HTERT RPE-1 (cell line): Measurements from ENCODE around the gene ZNF101.

Experiments
- in situ Hi-C: fragments of 300-500 bp; cut with MboI; formaldehyde crosslinking; loops from 4 replicates; pipeline ENCODE4 v1.14.3; 2020; ENCODE audit warnings: low sequenced_read_pairs

ZNF101 gene

GRCh38 chr19:19637523-19638251 lies 31.0 kb upstream of the ZNF101 start:
- in situ Hi-C loops: no loop called here

DNA sequence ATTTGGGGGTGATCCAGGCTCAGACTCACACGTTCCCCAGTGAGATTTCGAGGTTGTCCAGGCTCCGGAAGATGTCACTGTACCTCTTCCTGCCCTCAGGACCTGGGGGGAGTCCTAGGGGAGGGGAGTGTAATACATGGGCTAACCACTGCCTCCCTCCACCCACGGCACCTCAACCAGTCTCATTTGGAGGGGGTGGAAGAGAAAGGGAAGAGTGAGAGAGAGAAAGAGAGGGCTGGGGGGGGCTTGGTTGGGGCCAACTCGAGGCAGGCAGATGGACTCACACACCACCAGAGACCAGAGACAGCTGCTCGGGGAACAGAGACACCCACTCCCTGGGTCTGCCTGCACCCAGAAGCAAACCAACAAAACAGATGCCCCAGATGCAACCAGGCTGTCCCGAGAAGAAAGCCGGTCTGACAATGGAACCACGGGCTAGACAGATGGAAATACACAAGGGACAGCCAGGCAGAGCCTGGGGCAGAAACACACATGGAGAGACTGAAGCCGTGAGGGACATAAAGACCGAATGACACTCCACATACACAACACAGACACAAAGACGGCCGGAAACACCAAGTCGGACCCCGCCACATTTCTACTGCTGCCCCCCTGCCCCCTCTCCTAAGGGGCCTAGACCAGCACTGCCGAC lies 26.0 kb upstream of the ZNF101 start:
- in situ Hi-C loops: no loop called here

DNA sequence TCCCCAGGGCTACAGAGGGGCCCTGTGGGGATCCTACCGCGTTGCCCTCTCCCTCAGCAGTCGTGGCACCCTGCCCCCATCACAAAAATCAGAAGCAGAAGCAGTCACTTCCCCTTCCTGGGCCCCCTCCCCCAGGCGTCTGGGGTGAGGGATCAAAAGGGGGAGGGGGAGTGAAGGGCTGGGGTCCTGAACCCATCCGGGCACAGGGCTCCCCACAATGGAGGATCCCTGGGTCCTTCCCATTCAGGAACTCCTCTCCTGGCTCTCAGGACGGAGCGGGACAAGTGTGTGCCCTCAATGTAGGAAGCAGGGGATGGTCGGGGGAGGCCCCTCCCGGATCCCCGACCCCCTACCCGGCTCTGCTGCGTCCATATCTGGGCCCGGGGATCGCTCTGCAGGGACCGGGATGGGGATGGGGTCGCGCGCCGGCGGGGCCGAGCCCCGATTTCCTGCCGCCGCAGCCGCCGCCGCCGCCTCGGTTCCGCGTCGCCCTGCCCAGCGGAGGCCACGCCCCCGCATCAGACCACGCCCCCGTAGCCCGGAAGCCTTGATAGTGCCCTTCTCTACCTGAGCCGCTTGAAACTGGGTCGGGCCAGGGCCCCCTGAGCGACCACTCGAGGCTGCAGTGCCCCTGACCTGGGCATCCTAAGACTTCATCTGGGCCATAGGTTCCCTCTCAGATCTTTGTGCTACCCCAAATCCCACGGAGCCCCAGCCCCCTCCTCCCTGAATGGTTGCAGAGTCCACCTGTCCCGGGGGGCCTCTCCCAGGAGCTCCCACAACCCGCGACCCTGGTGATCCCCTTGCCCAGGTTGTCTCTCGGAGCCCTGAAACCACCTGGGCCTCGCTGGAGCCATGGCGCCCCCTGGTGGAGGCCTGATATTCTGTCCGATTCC lies 25.2 kb upstream of the ZNF101 start, which contains the start of gene GMIP:
Gene GMIP, minus strand, starts transcription at position 500 of the 896 bp plus-strand sequence. Its CDS starts 128 bp downstream, at position 372.
- in situ Hi-C loops: no loop called here

DNA sequence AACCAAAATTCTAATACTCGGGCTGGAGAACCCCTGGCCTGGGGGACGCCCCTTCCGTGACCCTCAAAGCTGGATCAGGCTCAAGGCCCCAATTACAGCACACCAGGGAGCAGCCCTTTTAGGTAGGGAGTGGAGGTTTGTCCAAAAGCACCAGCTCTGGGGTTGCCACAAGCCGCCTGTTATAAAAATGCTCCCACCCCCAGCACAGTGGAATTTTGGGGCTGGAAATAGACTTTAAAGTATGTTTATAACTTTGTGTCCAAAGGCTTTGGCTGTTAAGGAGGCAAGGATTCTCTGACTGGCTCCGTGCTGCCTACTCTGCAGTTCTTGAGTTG lies 24.6 kb upstream of the ZNF101 start:
- in situ Hi-C loops: no loop called here

DNA sequence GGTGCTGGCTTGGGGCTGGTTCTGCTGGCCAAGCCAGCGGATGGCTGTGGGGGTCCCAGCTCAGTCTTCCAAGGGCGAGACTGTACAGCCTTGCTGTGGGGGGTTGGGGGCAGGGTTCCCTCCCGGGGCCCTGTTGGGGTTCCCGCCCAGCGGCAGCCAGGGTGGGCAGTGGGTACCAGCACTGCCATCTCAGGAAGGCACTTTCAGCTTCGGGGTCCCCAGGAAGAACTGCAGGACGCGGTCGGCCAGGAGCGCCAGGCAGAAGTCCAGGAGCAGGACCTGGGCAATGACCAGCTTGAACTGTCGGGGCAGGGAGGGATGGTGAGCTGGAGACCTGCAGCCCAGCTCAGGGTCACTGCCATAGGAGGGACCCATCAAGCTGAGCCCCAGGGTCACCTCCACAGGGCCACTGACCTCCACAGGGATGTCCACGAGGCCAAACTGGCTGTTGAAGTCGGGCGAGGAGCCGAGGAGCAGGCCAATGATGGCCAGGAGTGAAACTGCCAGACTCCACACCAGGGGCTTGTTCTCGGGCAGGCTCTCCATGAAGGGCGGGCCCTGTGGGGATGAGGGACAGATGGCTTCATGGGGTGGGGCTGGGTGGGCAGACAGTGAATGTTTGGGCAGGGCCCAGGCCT lies 23.3 kb upstream of the ZNF101 start:
- in situ Hi-C loops: no loop called here

- in situ Hi-C loops: no loop called here
Observed at GRCh38 chr19:19647037-19647835, 21.4 kb upstream of the ZNF101 start.

DNA sequence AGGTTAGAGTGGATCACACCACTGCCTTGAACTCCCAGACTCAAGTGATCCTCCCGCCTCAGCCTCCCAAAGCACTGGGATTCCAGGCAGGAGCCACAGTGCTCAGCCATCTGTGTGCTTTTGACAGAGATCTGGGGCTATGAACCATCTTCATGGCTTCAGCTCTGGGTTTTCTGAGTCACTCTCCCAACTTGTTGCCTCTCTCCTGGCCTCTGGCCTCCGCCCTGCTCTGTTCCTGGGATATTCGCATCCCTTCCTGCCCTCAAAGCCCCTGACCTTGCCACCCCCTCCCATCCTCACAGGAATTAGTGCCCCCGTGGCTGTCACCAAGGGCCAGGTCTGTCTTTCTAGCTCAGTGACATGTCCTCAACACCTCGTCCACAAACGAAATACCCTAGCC lies 19.5 kb upstream of the ZNF101 start:
- in situ Hi-C loops: no loop called here

- in situ Hi-C loops: no loop called here
Observed at GRCh38 chr19:19649580-19649995, 19.1 kb upstream of the ZNF101 start.

DNA sequence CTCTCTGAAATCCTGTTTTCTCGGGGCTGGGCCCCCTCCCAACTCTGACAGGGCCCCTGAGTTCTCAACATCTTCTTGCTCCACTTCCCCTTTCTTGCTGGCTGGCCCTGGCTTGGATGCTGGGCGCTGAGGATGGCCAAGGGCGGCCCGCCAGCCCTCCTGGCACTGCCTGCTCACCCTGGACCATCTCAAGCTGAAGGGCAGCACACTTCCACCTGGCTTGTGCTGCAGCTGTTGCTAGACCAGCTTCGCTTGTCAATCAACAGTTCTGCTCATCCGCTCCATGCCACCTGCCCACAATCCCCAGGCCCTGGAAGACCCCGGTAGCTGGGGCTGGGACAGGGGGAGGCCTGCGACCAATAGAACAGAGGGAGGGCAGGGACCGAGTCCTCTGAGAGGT lies 18.3 kb upstream of the ZNF101 start:
- in situ Hi-C loops: no loop called here

DNA sequence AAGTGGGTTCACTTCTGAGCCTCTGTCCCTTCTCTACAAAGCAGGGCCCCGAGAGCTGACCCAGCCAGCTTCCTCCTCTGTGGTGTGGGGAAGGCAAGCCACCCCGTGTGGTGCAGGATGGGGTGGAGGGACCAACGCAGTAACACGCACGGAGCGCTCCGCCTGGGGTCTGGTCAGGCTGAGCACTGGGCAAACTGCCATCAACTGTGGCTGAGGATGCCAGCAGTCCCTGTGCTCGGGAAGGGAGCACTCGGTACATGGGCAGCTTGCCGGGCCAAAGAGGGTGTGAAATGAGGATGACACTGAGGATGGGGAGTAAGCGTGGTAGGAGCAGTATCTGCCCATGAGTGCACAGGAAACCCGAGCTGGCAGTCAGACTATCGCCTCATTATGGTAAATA lies 17.6 kb upstream of the ZNF101 start:
- in situ Hi-C loops: no loop called here

GRCh38 chr19:19652482-19653295 lies 15.9 kb upstream of the ZNF101 start:
- in situ Hi-C loops: no loop called here

- in situ Hi-C loops: no loop called here
Observed at GRCh38 chr19:19653597-19654147, 15.0 kb upstream of the ZNF101 start.

DNA sequence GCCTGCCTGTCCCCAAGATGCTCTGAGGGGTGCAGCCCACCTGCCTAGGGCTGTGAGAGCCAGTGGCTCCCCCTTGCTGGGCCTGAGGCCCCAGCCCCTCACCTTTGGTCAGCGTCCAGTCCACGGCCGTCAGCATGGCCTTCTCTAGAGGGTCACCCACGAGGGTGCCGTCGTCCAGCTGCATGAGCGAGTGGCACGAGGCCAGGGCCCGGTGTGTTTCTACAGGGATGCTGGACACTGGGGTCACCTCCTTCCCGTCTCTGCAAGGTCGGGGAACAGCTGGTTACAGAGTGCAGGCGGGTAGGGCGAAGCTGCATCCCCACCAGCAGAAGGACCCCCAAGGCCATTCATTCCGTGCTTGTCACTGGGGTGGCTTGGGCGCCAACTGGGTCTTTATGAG lies 14.2 kb upstream of the ZNF101 start:
- in situ Hi-C loops: no loop called here

DNA sequence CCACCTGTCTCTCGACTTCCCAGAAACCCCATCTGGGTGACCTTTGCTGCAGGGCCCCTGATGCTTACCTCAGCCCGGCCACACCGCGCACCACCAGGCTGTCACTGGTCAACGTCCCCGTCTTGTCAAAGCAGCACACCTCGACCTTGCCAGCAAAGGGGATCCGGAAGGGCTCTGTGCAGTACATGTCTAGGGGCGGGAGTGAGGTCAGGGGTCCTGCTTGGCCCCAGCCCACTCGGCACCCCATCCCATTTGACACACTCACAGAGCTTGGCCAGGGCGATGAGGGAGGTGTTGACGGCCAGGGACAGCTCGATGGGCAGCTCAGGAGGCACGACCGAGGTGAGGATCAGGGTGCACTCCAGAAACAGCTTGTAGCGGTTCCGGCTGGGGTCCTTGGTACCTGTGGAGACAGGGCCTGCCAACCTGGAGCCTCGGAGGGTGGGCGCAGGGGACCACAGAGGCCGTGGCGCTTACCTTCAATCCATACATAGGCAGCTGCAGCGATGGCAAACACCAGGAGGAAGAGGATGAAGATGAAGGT lies 13.5 kb upstream of the ZNF101 start:
- in situ Hi-C loops: no loop called here

- in situ Hi-C loops: no loop called here
Observed at GRCh38 chr19:19655641-19656343, 12.8 kb upstream of the ZNF101 start.

DNA sequence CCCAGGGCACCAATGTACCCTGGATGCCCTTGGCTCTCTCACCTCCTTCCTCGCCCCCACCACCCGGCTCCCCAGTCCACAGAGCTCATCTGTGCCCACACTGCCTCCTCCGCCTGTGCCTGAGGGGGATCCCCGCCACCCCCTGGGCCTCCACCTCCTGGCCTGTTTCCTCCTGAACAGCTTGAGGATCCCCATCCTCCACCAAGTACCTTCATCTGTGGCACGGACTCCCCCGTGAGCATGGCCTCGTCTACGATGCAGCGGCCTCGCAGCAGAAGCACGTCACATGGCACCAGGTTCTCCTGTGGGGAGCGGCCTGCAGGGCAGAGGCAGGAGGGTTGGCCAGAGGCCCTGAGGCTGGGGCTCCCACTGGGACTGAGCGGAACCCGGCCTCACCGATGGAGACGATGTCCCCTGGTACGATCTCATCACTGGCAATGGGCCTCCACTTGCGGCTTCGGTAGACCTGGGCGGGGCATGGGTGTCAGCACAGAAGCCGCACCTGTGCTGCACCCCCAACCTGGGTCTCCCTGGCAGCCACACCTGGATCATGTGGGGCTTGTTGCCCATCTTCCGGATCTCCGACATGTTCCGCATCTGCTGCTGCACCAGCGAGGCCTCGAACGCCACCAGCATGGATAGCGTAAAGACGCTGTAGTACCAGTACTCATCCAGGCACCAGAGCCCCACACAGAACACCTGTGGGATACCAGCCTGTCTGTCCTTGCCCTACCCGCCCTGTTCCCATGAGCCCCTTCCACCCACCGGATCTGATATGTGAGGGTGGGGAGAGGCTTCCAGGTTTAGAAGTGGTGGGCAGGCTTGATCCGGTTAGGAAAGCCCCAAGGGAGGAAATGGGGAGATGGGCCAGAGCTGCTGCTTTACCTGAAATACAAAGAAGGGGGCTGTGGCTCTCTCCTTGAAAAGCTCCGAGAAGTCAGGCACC lies 11.9 kb upstream of the ZNF101 start:
- in situ Hi-C loops: no loop called here

- in situ Hi-C loops: no loop called here
Observed at GRCh38 chr19:19657397-19657783, 11.2 kb upstream of the ZNF101 start.
